ENCODE results near the gene TXNDC8. TPM values are rescaled to one million over a fixed set of nuclear protein-coding genes. Genes with fewer than 3 reads are reported as not detected.

The TXNDC8 gene
- total RNA-seq, 1 experiment from 2014 or later = not detected

DNA sequence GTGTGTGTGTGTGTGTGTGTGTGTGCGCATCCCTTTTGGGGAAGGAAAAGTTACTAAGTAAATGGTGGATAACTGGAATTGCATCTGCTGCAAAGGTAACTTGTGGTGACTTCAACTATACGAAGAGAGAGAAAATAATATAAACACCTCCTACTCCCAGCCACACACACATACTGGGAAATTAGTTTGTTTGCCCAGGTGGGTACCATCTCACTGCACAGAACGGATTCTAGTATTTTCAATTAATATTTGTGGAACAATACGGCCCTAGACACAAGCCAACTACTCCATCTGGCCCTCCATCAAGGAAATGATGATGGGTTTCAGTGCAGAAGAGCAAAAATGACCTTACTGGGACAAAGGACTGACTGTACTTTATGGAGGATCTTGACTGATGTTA, 49.2 kb downstream of the TXNDC8 start:
- DNase-seq (ENCODE audit: low read depth, low spot score) = no peak
- no TSS peak for BruUV-seq (replicated peaks)
- CTCF ChIA-PET = no interaction called here
- H2AFZ ChIP-seq (ENCODE audit: low read depth, low read length, poor library complexity, severe bottlenecking) = no peak overlapping the region
- H3K27me3 ChIP-seq (ENCODE audit: insufficient read depth, low read length) = no peaks in the 10 kb centered on the region
- H3K4me1 ChIP-seq (ENCODE audit: control insufficient read depth in 1 of 2, insufficient read depth in 2 of 2, low read length in 2 of 2) = peaks cover under 1 to 14% of the 10 kb centered on the region in 2 experiments
- H3K9me3 ChIP-seq (ENCODE audit: control insufficient read depth in 1 of 2, insufficient read depth in 1 of 2, low read depth in 1 of 2, low read length in 2 of 2) = no peaks in the 10 kb centered on the region
- ATAC-seq = no peak
- H3K9ac ChIP-seq (ENCODE audit: low read length) = no peak overlapping the region
- no peak overlapping the region for H3K4me2 ChIP-seq (ENCODE audit: low read length)
- H3K4me3 ChIP-seq (replicated peaks in 1 of 2; ENCODE audit: low read depth in 1 of 2, low read length in 2 of 2) = no peak overlapping the region
- no peaks in the 10 kb centered on the region for H3K36me3 ChIP-seq (ENCODE audit: control insufficient read depth in 1 of 2, insufficient read depth in 2 of 2, low read length in 2 of 2)
- intact Hi-C loops (cut with micrococcal nuclease) = no loop called here
- H4K20me1 ChIP-seq (ENCODE audit: insufficient read depth) = no peaks in the 10 kb centered on the region
- no peaks in the 10 kb centered on the region for H3K9me2 ChIP-seq (ENCODE audit: insufficient read depth)
- no peaks in the 10 kb centered on the region for H3K79me2 ChIP-seq (ENCODE audit: insufficient read depth, low read length)
- POLR2A ChIA-PET = no interaction called here
- TF ChIP-seq, protein P1, sequence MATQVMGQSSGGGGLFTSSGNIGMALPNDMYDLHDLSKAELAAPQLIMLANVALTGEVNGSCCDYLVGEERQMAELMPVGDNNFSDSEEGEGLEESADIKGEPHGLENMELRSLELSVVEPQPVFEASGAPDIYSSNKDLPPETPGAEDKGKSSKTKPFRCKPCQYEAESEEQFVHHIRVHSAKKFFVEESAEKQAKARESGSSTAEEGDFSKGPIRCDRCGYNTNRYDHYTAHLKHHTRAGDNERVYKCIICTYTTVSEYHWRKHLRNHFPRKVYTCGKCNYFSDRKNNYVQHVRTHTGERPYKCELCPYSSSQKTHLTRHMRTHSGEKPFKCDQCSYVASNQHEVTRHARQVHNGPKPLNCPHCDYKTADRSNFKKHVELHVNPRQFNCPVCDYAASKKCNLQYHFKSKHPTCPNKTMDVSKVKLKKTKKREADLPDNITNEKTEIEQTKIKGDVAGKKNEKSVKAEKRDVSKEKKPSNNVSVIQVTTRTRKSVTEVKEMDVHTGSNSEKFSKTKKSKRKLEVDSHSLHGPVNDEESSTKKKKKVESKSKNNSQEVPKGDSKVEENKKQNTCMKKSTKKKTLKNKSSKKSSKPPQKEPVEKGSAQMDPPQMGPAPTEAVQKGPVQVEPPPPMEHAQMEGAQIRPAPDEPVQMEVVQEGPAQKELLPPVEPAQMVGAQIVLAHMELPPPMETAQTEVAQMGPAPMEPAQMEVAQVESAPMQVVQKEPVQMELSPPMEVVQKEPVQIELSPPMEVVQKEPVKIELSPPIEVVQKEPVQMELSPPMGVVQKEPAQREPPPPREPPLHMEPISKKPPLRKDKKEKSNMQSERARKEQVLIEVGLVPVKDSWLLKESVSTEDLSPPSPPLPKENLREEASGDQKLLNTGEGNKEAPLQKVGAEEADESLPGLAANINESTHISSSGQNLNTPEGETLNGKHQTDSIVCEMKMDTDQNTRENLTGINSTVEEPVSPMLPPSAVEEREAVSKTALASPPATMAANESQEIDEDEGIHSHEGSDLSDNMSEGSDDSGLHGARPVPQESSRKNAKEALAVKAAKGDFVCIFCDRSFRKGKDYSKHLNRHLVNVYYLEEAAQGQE (IDR thresholded peaks at IDR 0.05; ENCODE audit: low read depth) = no peak
- no peak for TF ChIP-seq ELF1 (IDR thresholded peaks at IDR 0.05; ENCODE audit: borderline replicate concordance, low read depth)
- no peak for TF ChIP-seq ZNF274 (IDR thresholded peaks at IDR 0.05; ENCODE audit: low read depth, low read length)
- no peak for TF ChIP-seq EZH2 (IDR thresholded peaks at IDR 0.05)
- TF ChIP-seq, protein P2, sequence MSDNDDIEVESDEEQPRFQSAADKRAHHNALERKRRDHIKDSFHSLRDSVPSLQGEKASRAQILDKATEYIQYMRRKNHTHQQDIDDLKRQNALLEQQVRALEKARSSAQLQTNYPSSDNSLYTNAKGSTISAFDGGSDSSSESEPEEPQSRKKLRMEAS (IDR thresholded peaks at IDR 0.05) = no peak
- no peak for TF ChIP-seq CBX3 (IDR thresholded peaks at IDR 0.05; ENCODE audit: low read depth)
- TF ChIP-seq, protein P3, sequence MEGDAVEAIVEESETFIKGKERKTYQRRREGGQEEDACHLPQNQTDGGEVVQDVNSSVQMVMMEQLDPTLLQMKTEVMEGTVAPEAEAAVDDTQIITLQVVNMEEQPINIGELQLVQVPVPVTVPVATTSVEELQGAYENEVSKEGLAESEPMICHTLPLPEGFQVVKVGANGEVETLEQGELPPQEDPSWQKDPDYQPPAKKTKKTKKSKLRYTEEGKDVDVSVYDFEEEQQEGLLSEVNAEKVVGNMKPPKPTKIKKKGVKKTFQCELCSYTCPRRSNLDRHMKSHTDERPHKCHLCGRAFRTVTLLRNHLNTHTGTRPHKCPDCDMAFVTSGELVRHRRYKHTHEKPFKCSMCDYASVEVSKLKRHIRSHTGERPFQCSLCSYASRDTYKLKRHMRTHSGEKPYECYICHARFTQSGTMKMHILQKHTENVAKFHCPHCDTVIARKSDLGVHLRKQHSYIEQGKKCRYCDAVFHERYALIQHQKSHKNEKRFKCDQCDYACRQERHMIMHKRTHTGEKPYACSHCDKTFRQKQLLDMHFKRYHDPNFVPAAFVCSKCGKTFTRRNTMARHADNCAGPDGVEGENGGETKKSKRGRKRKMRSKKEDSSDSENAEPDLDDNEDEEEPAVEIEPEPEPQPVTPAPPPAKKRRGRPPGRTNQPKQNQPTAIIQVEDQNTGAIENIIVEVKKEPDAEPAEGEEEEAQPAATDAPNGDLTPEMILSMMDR (IDR thresholded peaks at IDR 0.05 in 2 of 3, conservative IDR thresholded peaks at IDR 0.05 in 1 of 3; ENCODE audit: borderline replicate concordance in 1 of 3, insufficient read depth in 1 of 3, low read depth in 2 of 3, low read length in 2 of 3) = no peak
- no peak for TF ChIP-seq CEBPB (IDR thresholded peaks at IDR 0.05; ENCODE audit: low read depth)
- no peak for TF ChIP-seq EGR1 (IDR thresholded peaks at IDR 0.05; ENCODE audit: low read depth)
- TF ChIP-seq TCF7L2 (IDR thresholded peaks at IDR 0.05; ENCODE audit: borderline replicate concordance, extremely low read depth, insufficient read depth, insufficient read length) = no peak
- no peak for TF ChIP-seq FOSL1 (IDR thresholded peaks at IDR 0.05; ENCODE audit: low read depth)
- TF ChIP-seq SRF (IDR thresholded peaks at IDR 0.05; ENCODE audit: low read depth) = no peak
- no peak for TF ChIP-seq RAD21 (IDR thresholded peaks at IDR 0.05; ENCODE audit: low read depth)
- TF ChIP-seq, protein P4, sequence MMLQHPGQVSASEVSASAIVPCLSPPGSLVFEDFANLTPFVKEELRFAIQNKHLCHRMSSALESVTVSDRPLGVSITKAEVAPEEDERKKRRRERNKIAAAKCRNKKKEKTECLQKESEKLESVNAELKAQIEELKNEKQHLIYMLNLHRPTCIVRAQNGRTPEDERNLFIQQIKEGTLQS (IDR thresholded peaks at IDR 0.05) = no peak
- TF ChIP-seq POLR2AphosphoS5 (IDR thresholded peaks at IDR 0.05; ENCODE audit: low read depth, low read length) = no peak
- TF ChIP-seq JUND (IDR thresholded peaks at IDR 0.05) = no peak
- no peak for TF ChIP-seq EZH2phosphoT487 (IDR thresholded peaks at IDR 0.05; ENCODE audit: borderline replicate concordance)
- TF ChIP-seq SIN3A (IDR thresholded peaks at IDR 0.05; ENCODE audit: low read depth) = no peak
- TF ChIP-seq YY1 (IDR thresholded peaks at IDR 0.05; ENCODE audit: extremely low read depth, insufficient replicate concordance, low read depth, low read length) = no peak
- H3K27ac ChIP-seq (ENCODE audit: low read depth, low read length) = no peak overlapping the region
- RAD21 ChIA-PET (ENCODE audit: low non-redundant PET in 1 of 2, low total read pairs in 2 of 2, uncharacterized antibody in 2 of 2, unreplicated experiment in 2 of 2) = no interaction called here

All from HCT116 (cell line).